ENCODE measurements around the gene CCDC90B.

DNA sequence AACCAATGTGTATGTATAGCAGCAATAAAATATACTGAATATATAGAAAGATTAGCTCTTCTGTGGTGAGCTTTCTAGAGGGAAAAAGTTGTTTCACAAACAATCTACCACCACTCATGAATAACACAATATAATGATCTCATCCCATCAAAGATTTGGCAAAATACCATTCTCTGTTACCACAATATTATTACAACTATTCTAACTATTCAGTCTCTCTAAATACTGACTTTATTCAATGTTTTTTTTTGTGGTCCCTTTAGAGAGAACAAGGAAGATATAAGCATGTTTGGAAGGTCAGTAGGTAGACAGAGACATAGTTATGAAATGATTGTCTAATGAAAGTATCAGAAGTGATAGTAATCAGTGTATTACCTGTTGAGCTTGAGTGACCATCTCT, 7.8 kb downstream of the CCDC90B start:
- TF ChIP-seq FOXP2 (optimal IDR thresholded peaks at IDR 0.05; ENCODE audit: control extremely low read depth, extremely low read length, insufficient read depth) (no peak), POLR2AphosphoS5 (IDR thresholded peaks at IDR 0.05; ENCODE audit: borderline replicate concordance, low read depth, low read length) (no peak)
